Stimulated activated naive CD4-positive, alpha-beta T cell treated with Interleukin-2 at 50 U/mL for 16 hours (primary cell): Measurements from ENCODE around the gene CAPZA1.
A peak's percentile ranks its signal among the peaks of the same experiment; 100 is the strongest.

ENCODE experiments used
- DNase-seq: peaks from one replicate; lab custom pipeline; 2025; lab: John Stamatoyannopoulos, UW

Gene CAPZA1

DNA sequence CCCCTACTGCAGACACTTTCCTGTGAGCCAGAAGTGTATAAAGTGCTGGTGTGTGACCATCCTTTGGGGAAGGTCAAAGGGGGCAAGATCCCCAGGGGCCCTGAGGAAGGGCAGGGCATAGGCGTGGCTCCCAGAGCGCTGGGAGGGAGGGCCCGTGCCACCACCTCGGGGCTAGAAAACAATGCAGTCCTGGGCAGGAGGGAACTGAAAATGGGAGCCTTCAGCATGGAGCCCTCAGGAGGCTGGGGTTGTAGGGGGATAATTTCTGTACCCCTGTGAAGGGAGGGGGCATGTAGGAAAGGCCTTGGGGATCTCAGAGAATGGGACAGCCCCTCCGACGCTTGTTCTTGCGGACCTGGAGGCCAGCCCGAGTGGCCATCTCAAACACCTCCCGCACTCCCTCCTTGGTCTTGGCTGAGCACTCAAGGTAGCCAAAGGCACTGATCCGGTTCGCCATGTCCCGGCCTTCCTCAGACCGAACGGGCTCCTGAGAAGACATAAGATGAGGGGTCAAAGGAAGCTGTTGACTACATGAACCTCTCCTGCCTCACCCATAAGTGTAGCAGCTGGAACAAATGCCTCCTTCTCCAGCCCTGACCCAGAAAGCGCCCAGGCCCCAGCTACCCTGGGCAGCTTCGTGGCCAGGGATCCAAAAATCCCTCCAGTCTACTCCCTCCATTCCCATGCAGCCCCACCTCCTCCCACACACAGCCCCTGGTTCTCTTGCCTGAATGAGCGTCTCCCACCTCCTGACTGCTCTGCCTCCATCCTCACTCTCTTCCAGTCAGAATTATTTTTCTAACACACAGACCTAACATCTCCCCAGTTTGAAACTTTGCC is 81.8 kb downstream of the CAPZA1 start:
- DNase-seq, result no peak

DNA sequence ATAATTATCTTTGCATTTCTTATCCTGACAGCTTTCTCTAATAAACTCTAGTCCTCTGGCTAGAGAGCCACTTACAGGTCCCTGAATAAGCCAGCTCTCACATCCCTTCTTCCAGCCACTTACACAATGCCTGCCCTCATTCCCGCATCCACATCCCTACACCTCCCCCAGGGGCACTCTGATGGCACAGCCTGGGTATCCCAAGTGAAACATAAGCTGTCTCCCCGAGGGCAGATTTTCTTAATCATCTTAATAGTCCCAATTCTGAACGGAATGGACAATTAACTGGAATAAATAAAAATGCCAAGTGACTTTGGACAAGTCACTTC is 82.4 kb downstream of the CAPZA1 start:
- DNase-seq, result no peak

DNA sequence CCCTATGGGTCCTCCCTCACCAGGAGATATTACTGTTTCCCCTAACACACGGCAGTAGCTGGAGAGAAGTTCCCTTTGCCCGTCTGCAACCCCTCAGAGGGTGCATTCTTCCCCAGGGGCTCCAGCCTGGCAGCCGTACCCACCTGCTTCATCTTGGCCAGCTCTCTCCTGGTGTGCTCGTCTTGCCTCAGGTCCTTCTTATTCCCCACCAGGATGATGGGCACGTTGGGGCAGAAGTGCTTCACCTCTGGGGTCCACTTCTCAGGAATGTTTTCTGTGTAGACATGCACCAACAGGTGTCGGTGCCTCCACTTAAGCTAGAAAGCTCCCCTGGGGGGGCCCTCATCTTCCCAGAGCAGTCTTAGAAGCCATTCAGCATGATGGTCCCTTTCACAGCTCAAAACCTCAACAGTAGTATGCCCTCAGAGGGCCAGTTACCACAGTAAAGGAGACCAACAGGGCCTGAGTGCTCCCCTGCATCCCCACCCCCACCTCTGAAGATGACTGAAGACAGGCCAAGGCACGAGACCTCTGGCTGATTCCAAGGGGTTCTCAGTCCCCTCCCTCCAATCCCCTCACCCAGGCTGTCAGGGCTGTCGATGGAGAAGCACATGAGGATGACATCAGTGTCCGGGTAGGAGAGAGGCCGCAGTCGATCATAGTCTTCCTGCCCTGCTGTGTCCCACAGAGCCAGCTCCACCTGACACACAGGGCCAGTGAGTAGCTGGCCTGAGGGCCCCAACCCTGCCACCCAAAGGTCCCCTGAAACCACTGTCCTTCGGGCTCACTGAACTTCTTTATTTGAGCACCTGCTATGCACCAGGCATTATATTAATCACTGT is 83.0 kb downstream of the CAPZA1 start:
- no peak for DNase-seq

DNA sequence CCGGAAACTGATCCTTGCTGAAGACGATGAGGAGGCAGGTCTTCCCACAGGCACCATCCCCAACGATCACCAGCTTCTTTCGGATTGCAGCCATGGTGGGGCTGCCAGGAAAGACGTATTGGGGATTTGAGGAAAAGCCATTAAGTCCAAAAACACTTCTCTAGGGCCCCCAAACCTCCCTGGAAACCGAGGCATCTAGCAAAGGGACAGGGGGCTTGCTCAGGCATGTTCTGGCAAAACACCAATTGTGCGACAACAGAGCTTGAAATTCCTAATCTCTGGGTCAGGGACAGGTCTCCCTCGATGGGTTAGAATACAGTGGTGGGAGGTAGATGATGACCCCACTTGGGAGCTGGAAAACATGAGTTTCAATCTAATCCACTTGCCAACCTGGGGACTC is 84.1 kb downstream of the CAPZA1 start:
- DNase-seq, result no peak

DNA sequence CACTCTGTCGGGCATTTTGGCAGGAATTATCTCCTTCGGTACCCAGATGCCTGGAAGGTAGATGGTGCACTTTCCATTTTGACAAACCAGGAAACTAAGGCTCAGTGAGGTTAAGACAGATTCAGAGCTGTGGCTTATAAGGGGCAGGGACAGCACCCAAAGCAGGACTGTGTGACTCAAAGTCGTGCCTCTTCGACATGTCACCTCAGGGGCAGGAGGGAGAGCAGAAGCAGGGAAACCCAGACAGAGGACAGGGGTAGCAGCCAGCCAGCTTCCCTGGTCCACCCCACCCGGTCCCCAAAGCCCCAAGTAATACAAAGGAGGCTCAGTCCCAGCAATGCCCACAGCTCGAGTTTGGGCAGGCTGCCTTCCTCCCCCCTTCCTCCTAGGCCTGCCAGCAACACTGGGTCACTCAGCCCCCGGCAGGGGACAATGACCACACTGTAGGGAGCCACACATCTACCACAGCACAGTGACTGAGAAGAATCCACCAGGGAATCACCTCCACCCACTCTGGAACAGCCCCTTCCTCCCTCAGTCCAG is 84.8 kb downstream of the CAPZA1 start:
- no peak for DNase-seq

DNA sequence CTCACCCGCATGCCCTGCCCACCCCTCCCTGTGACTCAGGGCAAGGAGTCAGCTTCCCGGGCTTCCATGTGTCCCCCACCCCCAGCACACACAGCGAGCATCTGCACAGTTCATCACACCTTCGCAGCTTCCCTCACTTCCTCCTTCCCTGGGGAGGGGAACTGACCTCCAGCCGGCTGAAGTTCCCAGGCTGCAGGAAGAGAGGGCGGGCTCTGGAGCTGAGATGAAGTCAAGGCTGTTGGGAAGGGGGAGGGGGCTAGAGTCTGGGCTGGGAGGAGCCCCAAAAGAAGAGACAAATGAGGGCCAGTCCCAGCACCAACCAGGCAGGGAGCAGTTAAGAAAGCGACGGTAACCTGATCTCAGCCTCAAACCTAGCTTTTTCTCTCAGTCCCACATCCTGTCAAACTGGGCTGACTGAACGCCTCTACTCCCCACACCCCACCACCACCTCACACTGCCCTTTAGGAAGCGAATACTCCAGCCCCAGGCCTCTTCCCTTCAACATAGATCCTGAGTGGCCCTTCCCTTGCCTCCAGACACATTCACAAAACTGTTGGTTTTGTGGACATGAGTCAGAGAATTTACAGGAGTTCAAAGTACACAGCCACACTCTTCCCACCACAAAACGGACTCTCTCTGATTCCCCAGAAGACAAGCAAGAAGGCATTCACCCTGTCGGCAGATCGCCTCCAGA is 85.4 kb downstream of the CAPZA1 start:
- no peak for DNase-seq

DNA sequence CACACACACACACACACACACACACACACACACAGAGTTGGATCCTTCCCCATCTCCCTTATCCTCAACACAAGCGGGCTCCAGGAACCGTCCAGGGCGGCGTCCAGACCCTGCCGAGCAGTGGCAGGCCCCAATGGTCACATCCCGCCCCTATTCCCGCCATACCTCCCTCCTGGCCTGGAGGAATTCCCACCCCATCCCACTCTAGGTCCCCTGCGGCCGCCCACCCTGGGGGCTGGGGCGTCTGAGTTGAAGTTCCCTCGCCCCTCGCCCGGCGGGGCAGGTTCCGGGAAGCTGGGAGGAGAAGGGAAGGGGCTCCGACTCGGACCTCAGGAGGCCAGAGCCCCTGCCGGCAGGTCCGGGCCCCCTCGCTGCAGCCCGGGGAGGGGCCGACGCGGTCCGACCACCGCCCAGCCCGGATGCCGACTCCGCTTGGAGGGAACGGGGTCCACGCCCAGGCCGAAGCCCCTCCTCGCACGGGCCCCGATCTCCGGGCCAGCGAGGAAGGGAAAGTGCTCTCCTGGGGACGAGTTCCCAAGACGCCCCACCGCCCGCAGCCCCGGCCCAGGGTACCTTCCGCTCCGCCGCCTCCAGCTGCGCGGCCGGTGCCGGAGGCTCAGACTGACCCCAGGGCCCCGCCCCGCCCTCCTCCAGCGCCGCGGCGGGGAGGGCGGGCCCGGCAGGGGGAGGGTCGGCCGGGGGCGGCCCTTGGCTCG is 87.0 kb downstream of the CAPZA1 start, which contains the start of gene RHOC:
Gene RHOC, minus strand, starts transcription at position 623 of the 716 bp plus-strand sequence. CDS start 3,328 bp downstream, outside the sequence.
- DNase-seq, result peak; percentile 20

DNA sequence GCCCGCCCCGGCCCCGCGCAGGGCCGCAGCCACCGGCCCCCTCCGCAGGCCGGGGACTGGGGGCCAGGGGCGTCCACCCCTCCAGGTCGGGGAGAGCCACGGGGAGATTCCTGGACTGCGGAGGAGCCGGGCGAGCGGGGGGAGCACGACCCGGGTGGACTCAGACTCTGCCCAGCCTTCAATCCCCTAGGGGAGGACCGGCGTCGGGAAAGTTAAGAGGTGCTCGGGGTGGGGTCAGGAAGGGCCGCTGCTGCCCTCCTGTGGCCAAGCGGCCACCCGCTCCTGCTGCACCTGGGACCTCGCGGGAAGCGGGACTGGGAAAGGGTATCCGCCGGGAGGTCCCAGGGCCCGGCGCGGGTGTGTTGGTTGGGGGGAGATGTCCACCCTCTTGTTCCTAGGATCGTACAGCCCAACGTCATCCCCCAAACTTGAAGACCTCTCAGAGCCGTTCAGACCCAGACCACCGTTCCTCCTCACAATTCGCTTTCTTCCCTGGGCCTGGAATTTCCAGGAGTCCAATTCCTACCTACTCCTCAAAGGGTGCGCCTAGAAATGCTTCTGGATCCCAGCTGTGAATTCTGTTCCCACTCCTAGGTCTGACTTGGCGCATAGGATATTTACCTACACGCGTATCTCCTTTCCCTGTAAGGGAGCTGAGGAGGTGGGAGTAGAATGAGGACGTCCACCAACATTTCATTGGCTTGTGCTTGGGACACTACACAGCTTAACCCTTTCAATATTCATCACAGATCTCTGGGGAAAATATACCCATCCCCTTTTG is 87.8 kb downstream of the CAPZA1 start:
- peak; percentile 46 for DNase-seq

DNA sequence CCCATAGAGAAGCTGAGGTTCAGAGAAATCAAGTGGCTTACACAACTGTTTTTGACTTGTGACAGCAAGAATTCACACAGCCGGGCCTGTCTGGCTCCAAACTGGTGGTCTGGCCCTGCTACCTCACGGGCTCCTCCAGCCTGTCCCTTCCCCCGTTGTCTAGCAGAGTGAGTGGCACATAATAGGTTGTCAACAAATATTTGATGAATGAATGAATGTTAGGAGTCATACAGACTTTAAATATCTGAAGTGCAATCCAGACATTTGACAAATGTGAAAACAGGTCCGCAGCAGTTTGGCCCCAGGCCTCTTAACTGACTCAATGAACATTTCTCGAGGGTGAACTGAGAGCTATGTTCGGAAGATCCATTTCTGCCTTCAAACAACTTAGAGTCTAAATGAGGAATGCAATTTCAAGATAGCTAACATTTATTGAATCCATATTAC is 88.4 kb downstream of the CAPZA1 start:
- DNase-seq, result no peak

DNA sequence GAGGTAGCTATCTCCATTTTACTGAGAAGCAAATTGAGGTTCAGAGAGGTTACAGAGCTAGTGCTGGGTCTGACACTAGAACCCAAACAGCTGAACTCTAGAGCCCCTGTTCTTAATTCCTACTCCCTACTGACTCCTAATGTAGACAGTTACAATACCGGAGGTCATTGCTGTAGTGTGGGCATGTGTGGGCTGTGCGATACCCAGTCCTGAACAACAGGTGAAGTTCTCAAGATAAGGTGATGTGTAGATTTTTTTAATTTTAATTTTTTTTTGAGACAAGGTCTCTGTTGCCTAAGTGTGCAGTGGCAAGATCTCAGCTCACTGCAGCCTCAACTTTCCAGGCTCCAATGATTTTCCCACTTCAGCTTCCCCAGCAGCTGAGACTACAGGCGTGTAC is 88.9 kb downstream of the CAPZA1 start:
- no peak for DNase-seq

DNA sequence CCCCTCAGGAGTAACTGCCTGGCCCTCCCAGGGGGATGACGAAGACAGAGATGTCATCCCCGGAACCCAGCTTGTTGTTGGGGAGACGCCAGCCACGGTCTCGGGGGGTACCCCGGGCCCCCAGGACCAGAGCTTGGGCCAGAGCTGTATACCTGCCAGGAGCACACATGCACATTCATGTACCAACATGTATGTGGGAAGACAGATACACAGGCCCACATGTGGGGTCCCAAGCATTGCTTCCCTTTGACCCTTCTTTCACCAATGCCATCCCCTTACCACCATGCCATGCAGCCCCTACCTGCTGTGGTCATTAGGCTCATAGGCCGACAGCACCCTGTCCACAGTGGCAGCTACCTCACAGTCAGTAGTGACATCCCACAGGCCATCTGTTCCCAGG is 90.5 kb downstream of the CAPZA1 start:
- DNase-seq, result no peak

DNA sequence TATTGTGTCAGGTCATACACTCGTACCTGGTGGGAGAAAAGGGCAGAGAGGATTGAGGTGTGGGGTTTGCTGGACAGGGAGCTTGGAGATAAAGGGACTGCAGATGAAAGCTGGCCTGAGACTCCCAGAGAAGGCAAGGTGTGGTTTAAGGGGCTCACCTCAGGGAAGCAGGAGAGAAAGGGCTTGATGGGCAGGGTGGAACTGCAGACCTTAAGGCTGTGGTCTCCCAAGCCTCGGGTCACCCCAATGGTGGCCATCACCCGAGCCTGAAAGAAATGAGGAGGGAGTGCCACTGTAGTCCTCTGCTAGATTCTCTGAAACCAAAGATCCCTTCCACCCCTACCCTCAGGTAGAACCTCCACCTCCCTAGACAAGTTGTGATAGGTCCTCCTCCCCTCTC is 91.0 kb downstream of the CAPZA1 start:
- no peak for DNase-seq

DNA sequence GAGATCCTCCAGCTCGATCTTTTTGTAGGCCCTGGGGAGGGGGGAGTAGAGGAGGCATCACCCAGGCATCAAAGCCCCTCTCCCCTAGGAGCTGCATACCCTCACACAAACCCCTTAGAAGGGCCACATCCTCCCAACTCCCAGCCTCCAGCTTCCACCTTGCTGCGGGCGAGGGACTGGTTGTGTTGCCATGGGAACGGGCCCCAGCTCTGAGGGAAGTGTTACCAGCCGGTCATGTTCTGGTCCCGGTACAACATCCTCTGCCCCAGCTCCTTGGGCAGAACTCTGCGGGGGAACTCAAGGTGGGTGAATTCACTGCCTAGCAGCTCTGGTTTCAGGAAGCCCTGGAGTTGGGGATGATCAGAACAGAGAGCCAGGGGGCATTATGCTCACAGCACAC is 91.4 kb downstream of the CAPZA1 start:
- DNase-seq, result no peak

DNA sequence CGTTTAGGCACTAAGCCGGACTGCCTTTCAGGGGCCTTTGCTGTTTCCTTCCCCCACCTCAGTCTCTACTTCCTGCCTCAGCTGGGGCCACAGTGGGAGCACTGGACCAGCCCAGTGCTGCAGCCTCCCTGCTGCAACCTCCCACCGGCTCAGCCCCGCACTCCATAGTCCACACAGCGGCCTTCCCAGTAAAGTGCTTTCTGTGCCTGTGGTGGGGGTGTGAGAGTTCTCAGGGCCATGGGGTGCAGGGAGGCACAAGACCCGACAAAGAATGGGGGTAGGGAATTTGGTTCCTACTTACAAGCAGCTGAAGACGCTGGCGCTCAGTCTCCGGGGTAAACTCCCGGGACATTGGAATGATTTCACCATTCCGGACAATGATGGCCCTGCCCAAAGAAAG is 92.0 kb downstream of the CAPZA1 start:
- DNase-seq, result no peak

DNA sequence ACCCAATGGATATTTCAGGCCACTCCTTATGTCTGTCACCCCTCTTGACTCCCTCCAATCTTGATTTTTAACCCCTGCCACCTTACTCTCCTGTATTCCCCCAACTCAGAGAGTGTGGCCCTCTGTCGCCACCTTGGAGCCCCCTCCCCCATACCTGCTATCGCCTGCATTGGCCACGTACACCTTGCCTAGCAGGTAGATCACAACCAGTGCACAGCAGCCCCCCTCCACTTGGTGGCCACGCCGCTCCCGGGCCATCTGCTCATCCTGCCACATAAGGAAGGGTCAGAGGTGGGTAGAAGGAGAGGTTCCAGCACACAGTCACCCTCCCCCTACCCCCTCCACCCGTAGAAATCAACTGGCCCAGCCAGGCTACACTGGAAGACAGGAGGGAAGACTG is 92.6 kb downstream of the CAPZA1 start:
- DNase-seq, result no peak

DNA sequence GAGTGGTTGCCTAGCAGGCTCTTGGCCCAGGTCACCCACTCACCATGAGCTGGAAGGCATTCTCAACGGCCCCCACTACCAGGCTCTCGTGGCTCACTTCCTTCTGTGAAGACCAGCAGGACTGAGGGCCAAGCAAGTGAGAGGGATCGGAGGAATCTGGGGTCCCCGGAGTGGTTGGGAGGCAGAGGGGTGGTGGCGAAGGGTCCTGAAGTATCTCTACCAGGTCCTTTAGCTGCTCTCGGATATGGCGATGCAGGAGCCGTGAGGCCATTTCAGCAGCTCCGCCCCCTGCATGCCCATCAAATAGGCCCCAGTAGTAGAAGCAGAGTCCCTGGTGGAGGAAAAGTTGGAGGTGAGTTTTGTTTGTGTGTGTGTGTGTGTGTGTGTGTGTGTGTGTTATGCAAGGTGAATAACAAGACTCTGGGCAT is 93.1 kb downstream of the CAPZA1 start:
- DNase-seq, result no peak

DNA sequence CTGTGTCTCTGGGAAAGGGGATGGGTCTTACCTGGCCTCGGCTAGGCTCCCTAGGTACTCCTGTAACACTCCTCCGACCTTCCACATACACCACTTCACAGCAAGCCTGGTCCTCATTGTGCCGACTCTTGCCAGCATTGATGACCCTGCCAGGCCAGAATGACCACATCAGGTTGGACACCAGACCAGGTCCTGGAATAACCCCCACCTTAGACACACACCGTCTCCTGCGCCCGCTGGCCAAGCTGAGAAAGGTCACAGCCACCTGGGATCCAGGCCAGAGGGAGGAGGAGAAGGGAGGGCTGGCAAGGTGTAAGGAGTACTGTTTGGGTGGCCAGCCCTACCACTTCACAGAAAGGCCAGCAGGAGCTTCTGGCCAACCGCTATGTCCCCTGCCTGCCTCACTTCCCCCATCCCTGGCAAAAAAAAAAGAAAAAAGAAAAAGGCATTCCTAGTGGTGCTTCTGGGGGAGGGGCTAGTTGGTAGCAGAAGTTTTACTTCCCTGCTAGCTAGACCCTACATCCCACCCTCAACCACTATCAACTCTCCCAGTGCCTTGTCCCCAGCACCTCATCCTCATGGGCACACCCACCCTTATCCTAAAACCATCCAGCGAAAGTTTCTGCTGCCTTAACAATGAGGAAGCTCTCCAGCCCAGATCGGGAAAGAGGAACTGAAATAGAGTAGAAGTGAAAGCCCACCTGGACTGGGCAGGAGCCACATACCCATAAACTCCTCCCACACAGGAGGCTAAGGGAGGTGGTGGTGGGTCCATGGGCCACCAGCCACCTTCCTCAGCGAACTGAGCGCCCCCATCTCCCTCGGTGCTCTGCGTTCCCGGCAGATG is 94.1 kb downstream of the CAPZA1 start:
- no peak for DNase-seq

DNA sequence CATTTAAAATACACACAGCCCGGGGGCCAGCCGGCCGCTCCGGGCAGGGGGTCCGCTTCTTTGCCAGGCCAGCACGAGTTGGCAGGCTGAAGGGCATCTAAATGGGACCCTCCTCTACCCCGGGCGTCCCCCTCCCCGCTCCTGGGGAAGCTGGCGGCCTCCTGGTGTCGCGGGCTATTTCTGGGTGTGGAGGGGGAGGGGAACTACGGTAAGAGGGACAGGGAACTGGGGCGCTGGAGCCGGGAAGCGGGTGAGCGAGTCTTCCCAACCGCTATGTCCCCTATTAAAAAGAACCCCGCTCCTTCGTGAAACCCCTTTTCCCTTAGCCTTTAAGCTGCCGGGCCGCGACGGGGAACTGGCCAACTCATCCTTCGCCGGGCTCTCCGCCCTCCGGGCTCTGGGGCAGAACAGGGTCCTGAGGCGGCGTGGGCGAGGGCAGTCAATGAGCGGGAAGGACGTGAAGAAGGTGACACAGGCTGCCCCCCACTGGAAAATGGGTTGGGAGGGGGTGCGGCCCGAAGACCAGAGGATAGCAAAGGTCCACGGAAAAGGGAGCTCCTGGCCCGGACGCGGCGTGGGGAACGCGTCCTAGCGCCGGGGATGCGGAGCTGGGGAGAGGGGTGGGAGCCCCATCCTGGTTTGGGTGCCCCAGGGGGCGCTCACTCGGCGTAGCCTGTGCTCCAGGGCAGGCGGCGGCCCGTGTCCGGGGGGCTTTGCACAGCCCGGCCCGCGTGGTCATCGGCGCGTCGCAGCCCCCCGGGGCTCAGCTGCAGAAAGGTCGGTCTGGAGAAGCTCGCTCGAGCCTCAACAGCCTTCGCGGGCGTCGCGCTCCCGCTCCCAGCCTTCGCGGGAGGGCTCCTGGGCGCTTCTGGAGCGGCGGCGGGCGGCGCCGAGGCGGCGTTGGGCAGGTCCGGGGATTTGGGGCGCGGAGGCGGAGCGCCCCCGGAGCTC is 95.0 kb downstream of the CAPZA1 start:
- no peak for DNase-seq
